Caki2 (cell line): ENCODE measurements around the gene CLEC3B. TPM values are rescaled to one million over a fixed set of nuclear protein-coding genes. Genes with fewer than 3 reads are reported as not detected.

ENCODE experiments used
- DNase-seq: peaks from one replicate; pipeline ENCODE4 v3.0.0-alpha.2; 2015; ENCODE audit warnings: low read depth
- in situ Hi-C: cut with HindIII; loops from 2 replicates; pipeline ENCODE4 v1.10.0; 2016; ENCODE audit warnings: low sequenced_read_pairs, low pct_unique_long_range_greater_than_20kb, mixed read lengths
- total RNA-seq: library from RNA; depleted of rRNA; stranded (reverse); fragments of >200 nt; shearing (Covaris generic); gene quantifications from 2 replicates; pipeline ENCODE4 v1.2.3, GENCODE V29; 2014; ENCODE audit warnings: low replicate concordance; rRNA removed

Gene CLEC3B
- total RNA-seq, 1 experiment from 2014 or later: not detected

- in situ Hi-C loops: no loop called here
- no peak for DNase-seq
Observed at GRCh38 chr3:45082142-45082538, 56.0 kb downstream of the CLEC3B start.

GRCh38 chr3:45083023-45083422 is 56.9 kb downstream of the CLEC3B start:
- DNase-seq: no peak
- in situ Hi-C loops: no loop called here

GRCh38 chr3:45084361-45084760 is 58.3 kb downstream of the CLEC3B start:
- DNase-seq: no peak
- in situ Hi-C loops: no loop called here

- no peak for DNase-seq
Observed at GRCh38 chr3:45084820-45085816, 59.0 kb downstream of the CLEC3B start.

More at GRCh38 chr3:45084820-45085816, 59.0 kb downstream of the CLEC3B start:
- in situ Hi-C loops: no loop called here

Other genes with a start within 250 kb of the CLEC3B start
- 8.9 and 18.6 TPM in 2 replicates for gene TMEM42, start 164.4 kb upstream of the CLEC3B start, total RNA-seq
- 1.1 TPM in 1 of 2 replicates, not detected in the other for gene TGM4, start 151.7 kb upstream of the CLEC3B start, total RNA-seq
- 56.6 and 76.1 TPM in 2 replicates for gene ZDHHC3, start 50.1 kb upstream of the CLEC3B start, total RNA-seq
- gene EXOSC7, start 50.1 kb upstream of the CLEC3B start, total RNA-seq: 24.0 and 28.1 TPM in 2 replicates
- 11.3 and 11.4 TPM in 2 replicates for gene CDCP1, start 120.1 kb downstream of the CLEC3B start, total RNA-seq
- 3.2 and 7.5 TPM in 2 replicates for gene TMEM158, start 200.0 kb downstream of the CLEC3B start, total RNA-seq